Stomach smooth muscle (tissue), 2 donors: ENCODE measurements around the gene AKAP13.

Source experiments
- H3K27ac ChIP-seq: one replicate; pipeline ENCODE4 v1.7.0; 2013; ENCODE audit warnings: mild to moderate bottlenecking, low read length, inconsistent platforms
- H3K27me3 ChIP-seq, 2 donors: one replicate each; pipeline ENCODE4 v1.7.0; 2013; ENCODE audit warnings: low read length in 2 of 2; ENCODE audit not compliant: insufficient read depth in 2 of 2, control insufficient read depth in 1 of 2
- H3K36me3 ChIP-seq, 2 donors: one replicate each; pipeline ENCODE4 v1.7.0; 2013; ENCODE audit warnings: low read length in 2 of 2; ENCODE audit not compliant: control insufficient read depth in 2 of 2, insufficient read depth in 2 of 2
- H3K4me1 ChIP-seq: one replicate; pipeline ENCODE4 v1.7.0; 2013; ENCODE audit warnings: low read length; ENCODE audit not compliant: control insufficient read depth, insufficient read depth
- H3K4me3 ChIP-seq, 2 donors: one replicate each; pipeline ENCODE4 v1.7.0; 2013; ENCODE audit warnings: low read length in 2 of 2
- H3K9ac ChIP-seq, 2 donors: one replicate each; pipeline ENCODE4 v1.7.0; 2013; ENCODE audit warnings: low read length in 2 of 2, mild to moderate bottlenecking in 1 of 2
- H3K9me3 ChIP-seq, 2 donors: one replicate each; pipeline ENCODE4 v1.7.0; 2013; ENCODE audit warnings: low read length in 2 of 2; ENCODE audit not compliant: control insufficient read depth in 2 of 2
- donor health status: healthy.
- donor health status: Pancreatic carcinoma.

AKAP13 gene

DNA sequence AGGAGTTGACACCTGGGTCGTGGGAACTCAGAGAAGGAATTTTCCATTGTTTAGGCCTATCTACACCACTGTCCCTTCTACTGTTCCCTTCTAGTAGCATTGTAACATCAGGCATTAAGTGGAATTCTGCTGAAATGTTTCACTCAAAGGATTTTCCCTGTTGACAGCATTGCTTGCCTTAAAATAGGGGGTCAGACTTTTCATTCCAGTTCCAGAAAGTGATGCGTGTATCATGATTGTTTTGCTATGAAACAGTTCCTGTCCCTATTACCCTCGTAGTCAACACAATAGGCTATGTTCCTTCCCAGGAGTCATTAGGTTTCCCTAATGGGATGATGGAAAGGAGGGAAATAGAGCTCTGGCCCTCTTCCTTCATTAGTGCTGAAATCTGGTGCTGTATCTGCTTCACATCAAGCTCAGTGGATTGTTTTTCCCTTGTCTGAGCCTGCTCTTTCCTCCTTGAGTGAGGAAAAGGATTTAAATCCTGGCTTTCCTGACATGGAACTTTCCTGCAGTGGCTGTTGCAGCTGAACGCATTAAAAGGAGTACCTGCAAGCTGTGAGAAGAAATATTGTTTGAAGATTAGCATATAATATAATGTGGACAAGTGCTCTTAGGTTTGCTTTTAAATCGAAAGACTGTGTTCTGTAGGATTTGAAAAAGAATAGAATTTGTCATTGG lies 218.5 kb downstream of the AKAP13 start:
- Histone ChIP-seq H3K4me3 (peak overlapping the region in 1 of 2 donors; percentile 9), H3K36me3 (peaks cover 2 to 3% of the 10 kb centered on the region in 2 donors), H3K9me3 (no peaks in the 10 kb centered on the region), H3K9ac (peak overlapping the region in 1 of 2 donors; percentile 44), H3K27ac (peak overlapping the region; percentile 66), H3K4me1 (peaks cover 15% of the 10 kb centered on the region), H3K27me3 (no peaks in the 10 kb centered on the region)

DNA sequence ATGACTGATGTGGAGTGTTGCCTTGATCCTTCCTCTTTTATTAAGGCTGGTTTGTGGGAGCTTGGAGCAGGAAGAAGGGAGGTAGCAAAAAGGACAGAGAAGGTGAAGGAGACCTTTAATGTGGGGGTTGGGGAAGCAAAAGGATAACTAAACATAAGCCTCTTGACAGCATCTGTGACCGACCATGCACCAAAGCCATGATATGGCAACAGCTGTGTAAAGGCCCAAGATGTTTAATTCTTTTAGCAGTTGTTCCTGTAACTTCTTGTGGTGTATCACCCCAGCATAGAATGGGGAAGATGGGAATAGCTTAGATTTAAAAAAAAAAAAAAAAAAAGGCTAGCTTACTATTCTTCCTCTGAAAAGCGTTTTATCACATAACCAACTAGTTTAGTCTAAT lies 219.6 kb downstream of the AKAP13 start:
- no peak overlapping the region for H3K9ac ChIP-seq
- H3K4me3 ChIP-seq = no peak overlapping the region
- peaks cover 2 to 3% of the 10 kb centered on the region in 2 donors for H3K36me3 ChIP-seq
- no peaks in the 10 kb centered on the region for H3K27me3 ChIP-seq
- peak overlapping the region; percentile 66 for H3K27ac ChIP-seq
- H3K4me1 ChIP-seq = peaks cover 15% of the 10 kb centered on the region
- H3K9me3 ChIP-seq = no peaks in the 10 kb centered on the region

DNA sequence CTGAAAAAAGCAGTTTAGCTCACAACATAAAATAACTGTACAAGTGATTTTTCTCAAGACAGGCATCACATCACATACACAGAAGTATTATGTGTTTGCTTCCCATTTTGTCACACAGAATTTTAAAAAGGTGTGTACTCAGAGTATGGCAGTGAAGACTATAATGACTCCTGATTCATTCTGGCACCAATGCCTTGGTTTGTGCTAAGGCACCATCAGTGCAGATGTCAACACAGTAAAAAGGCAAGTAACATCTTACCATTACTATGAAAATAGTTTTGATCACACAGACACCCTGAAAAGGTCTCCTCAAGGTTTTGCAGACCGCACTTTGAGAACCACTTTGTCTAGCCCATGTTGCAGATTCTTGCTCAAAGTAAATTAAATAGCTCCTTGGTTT lies 222.8 kb downstream of the AKAP13 start:
- Histone ChIP-seq H3K27me3 (no peaks in the 10 kb centered on the region), H3K4me3 (no peak overlapping the region), H3K4me1 (peaks cover 23% of the 10 kb centered on the region), H3K27ac (no peak overlapping the region), H3K36me3 (peaks cover 0 to 3% of the 10 kb centered on the region in 2 donors), H3K9ac (no peak overlapping the region), H3K9me3 (no peaks in the 10 kb centered on the region)

GRCh38 chr15:85603703-85604102 lies 223.3 kb downstream of the AKAP13 start:
- Histone ChIP-seq H3K36me3 (peaks cover 0 to 3% of the 10 kb centered on the region in 2 donors), H3K27ac (no peak overlapping the region), H3K4me3 (no peak overlapping the region), H3K27me3 (no peaks in the 10 kb centered on the region), H3K4me1 (peaks cover 23% of the 10 kb centered on the region), H3K9me3 (no peaks in the 10 kb centered on the region), H3K9ac (no peak overlapping the region)

DNA sequence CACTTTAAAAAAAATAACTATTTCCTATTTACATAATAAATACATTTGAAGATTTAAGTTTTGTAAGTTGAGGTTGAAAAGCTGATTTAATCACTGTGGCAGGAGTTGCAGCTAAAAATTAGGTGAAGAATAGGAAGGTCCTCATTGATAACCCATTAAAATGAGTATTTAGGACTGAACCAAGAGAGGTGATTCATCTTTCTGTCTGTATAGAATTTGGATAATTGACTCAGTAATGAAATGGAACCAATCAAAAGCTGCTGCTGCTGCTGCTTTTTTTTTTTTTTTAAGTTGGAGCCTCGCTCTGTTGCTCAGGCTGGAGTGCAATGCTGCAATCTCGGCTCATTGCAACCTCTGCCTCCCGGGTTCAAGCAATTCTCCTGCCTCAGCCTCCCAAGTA lies 223.8 kb downstream of the AKAP13 start:
- Histone ChIP-seq H3K4me3 (no peak overlapping the region), H3K27ac (no peak overlapping the region), H3K9ac (no peak overlapping the region), H3K27me3 (no peaks in the 10 kb centered on the region), H3K9me3 (no peaks in the 10 kb centered on the region), H3K36me3 (peaks cover 0 to 3% of the 10 kb centered on the region in 2 donors), H3K4me1 (peaks cover 19% of the 10 kb centered on the region)

DNA sequence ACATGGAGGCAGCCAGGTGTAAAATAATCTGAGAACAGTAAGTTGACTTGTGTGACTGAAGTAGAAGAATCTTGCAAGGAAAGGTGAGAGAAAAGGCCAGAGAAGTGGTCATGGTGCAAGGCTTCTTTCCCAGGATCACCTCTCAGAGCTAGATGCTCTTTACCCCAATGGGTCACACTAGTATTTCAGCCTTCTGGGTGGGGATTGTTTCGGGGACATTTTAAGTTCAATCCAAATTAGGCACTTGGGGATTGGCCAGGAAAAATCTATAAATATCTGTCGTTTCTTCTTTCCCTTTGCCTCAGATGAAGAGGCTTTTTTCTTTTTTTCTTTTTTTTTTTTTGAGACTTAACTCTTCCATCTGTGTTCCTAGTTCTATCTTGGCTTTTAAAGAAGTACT lies 226.3 kb downstream of the AKAP13 start:
- H3K27ac ChIP-seq = peak overlapping the region; percentile 12
- peaks cover 14% of the 10 kb centered on the region for H3K4me1 ChIP-seq
- H3K27me3 ChIP-seq = no peaks in the 10 kb centered on the region
- peaks cover 0 to 3% of the 10 kb centered on the region in 2 donors for H3K36me3 ChIP-seq
- peak overlapping the region in 1 of 2 donors; percentile 20 for H3K4me3 ChIP-seq
- H3K9me3 ChIP-seq = no peaks in the 10 kb centered on the region
- H3K9ac ChIP-seq = no peak overlapping the region

- H3K36me3 ChIP-seq = peaks cover 0 to 3% of the 10 kb centered on the region in 2 donors
- H3K27ac ChIP-seq = no peak overlapping the region
- no peaks in the 10 kb centered on the region for H3K9me3 ChIP-seq
- peaks cover 14% of the 10 kb centered on the region for H3K4me1 ChIP-seq
- H3K27me3 ChIP-seq = no peaks in the 10 kb centered on the region
- no peak overlapping the region for H3K9ac ChIP-seq
- H3K4me3 ChIP-seq = peak overlapping the region in 1 of 2 donors; percentile 20
Observed at GRCh38 chr15:85607141-85607806, 226.9 kb downstream of the AKAP13 start.

DNA sequence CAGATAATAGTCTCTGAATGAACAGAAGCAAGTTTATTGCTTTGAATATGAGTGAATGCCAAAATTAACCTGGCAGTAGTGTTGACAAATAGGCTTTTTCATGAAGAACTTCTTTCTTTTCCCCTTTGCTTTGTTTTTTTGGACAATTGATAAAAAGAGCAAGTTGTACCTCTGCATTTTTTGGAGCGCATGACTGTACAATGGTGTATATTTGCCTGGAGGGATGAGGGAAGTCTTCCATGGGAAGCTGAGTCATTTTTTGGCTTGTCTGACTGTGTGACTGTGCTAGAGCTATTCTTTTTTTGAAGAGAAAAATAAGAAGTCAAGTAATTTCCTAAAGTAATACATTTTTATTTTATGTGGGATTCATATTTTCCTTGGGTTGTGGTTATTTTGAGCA lies 227.4 kb downstream of the AKAP13 start:
- Histone ChIP-seq H3K27me3 (no peaks in the 10 kb centered on the region), H3K36me3 (peaks cover 0 to 3% of the 10 kb centered on the region in 2 donors), H3K4me3 (no peak overlapping the region), H3K9ac (no peak overlapping the region), H3K4me1 (peaks cover 14% of the 10 kb centered on the region), H3K27ac (peak overlapping the region; percentile 13), H3K9me3 (no peaks in the 10 kb centered on the region)

DNA sequence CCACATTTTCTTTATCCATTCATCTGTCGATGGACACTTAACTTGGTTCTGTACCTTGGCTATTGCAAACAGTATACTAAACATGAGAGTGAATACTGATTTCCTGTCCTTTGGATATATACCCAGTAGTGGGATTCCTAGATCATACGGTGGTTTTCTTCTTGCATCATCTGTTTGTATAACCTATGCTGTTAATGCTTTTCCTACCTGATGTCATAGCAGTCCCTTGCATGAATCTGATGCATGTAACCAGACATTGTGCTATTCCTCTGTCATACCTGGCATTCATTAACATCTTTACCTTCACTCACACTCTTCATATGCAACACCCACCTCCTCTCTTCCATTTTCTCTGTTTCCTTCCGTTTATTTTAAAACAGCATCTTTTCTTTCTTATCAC lies 229.1 kb downstream of the AKAP13 start:
- no peaks in the 10 kb centered on the region for H3K9me3 ChIP-seq
- no peaks in the 10 kb centered on the region for H3K36me3 ChIP-seq
- H3K4me3 ChIP-seq = no peak overlapping the region
- H3K4me1 ChIP-seq = peaks cover 14% of the 10 kb centered on the region
- no peak overlapping the region for H3K27ac ChIP-seq
- H3K9ac ChIP-seq = no peak overlapping the region
- no peaks in the 10 kb centered on the region for H3K27me3 ChIP-seq

- H3K36me3 ChIP-seq = no peaks in the 10 kb centered on the region
- H3K4me3 ChIP-seq = no peak overlapping the region
- H3K27ac ChIP-seq = no peak overlapping the region
- H3K4me1 ChIP-seq = peaks cover 26% of the 10 kb centered on the region
- no peaks in the 10 kb centered on the region for H3K27me3 ChIP-seq
- H3K9ac ChIP-seq = no peak overlapping the region
- no peaks in the 10 kb centered on the region for H3K9me3 ChIP-seq
Observed at GRCh38 chr15:85611361-85611760, 231.0 kb downstream of the AKAP13 start.

DNA sequence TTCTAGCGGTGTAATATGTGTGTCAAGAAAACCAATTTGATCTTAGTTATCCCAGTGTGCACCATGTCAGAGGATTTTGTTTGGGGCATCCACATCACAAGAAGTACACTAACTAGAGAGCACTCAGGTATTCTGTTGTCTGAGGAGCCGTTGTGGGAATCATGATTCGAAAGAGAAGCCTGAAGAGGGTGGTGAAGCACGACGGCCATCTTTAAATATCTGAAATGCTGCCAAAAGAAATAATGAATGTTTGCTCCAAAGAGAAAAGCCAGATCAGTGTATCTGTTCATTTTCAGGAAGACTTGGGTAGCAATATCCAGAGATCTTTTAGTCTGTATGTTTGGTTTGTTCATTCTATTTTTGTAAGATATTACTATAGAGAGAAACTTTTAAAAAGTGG lies 233.7 kb downstream of the AKAP13 start:
- Histone ChIP-seq H3K27ac (peak overlapping the region; percentile 20), H3K9ac (peak overlapping the region in 1 of 2 donors; percentile 28), H3K36me3 (no peaks in the 10 kb centered on the region), H3K4me3 (no peak overlapping the region), H3K27me3 (no peaks in the 10 kb centered on the region), H3K4me1 (peaks cover 38% of the 10 kb centered on the region), H3K9me3 (no peaks in the 10 kb centered on the region)
